Measurements from ENCODE around the gene ARHGAP1.
"Not testable (repeated sequence)": the region's sequence is repeated elsewhere in the genome, so short reads cannot be mapped to it uniquely, and the experiment has no call there.

ARHGAP1 gene

DNA sequence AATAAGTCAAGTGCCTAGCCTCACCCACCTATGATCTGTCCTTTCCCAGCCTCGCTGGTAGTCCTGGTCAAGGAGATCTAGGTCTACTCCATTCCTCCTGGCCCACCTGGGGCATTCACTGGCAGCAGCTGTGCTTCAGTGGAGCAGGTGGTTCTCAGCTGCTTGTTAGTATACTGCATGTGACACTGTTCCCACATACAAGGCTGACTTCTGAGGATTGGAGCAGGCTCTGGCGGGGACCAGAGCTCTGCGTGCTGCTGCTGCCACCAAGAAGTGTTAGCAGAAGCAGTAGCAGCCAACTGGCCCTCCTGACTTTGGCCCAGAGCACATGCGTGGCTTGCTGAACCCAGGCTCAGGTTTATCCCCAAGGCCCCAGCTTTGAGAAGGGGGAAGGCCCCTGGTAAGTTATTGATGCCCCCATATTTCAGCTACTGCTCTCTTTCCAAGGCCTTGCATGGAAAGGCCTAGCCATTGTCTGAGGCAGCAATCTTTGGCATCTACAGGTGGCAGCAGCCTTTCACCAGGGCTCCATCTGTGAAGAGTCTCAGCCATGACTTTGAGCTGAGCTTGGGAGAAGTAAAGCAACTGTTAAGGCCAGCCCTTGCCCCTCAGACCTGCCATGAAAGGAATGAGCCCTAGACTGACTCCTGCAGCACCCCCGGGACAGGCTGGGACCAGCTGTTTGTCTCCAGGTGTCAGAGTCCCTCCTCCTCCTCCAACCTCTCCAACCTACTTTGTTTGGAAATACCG is 26.5 kb downstream of the ARHGAP1 start:
- DNase-seq (ENCODE audit: low spot score), result no peak

DNA sequence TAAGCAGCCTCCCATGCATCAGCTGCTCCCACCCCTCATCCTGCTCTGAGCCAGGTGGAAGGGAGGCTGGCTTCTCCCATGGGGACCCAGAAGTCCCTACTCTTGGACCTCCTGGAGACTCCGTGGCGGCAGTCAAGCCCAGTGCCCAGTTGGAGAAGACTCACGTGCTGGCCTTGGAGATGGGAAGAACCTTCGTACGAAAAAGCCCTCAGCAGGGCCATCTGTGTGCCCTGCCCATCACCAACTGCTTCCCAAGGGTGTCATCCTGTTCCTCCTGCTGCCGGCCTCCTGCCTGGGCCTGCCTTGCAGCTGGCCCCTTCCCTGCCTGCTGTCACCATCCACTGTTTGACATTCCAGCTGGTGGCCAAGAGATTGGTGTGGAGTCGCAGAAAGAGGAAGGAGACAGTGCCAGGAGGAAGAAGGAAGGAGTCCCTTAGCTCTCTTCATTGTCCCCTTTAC is 28.0 kb downstream of the ARHGAP1 start:
- DNase-seq (ENCODE audit: low spot score), result no peak

- no peak for DNase-seq (ENCODE audit: low spot score)
These were observed 28.5 kb downstream of the ARHGAP1 start for GRCh38 chr11:46671958-46672315.

DNA sequence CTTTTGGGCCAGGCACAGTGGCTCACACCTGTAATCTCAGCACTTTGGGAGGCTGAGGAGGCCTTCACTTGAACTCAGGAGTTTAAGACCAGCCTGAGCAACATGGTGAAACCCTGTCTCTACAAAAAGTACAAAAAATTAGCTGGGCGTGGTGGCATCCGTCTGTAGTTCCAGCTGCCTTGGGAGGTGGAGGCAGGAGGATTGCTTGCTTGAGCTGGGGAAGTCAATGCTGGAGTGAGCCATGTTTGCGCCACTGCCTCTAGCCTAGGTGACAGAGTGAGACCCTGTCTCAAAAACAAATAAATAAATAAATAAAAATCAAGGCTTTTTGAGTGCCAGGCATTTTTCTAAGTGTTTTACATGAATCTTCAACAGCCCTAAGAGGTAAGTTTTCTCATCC is 29.9 kb downstream of the ARHGAP1 start:
- not testable (repeated sequence) for DNase-seq (ENCODE audit: low spot score)

- DNase-seq (ENCODE audit: low spot score), result peak; percentile 10
These were observed 30.7 kb downstream of the ARHGAP1 start for GRCh38 chr11:46669711-46670139.

DNA sequence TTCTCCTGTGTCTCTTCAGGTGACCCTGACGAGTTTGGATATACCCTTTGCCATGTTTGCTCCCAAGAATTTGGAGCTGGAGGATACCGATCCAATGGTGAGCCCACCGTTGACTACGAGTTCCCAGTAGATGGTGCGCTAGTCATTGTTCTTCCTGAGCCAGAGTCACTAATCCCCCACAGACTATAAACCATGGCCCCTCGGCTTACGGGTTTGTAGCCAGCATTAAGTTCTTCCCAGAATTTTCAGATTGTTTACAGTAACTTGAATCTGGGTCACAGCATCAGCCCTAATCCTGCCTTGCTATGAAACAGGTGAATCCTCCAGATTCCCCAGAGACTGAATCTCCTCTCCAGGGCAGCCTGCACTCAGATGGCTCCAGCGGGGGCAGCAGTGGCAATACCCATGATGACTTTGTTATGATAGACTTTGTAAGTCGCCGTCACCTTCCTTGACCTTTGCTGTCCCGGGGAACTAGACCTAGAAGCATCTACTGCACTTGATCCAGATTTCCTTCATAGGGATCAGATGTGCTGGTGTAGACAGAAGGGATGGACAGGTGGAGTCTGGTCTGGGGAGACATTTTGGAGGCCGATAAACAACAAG is 31.8 kb downstream of the ARHGAP1 start:
- DNase-seq (ENCODE audit: low spot score), result no peak

DNA sequence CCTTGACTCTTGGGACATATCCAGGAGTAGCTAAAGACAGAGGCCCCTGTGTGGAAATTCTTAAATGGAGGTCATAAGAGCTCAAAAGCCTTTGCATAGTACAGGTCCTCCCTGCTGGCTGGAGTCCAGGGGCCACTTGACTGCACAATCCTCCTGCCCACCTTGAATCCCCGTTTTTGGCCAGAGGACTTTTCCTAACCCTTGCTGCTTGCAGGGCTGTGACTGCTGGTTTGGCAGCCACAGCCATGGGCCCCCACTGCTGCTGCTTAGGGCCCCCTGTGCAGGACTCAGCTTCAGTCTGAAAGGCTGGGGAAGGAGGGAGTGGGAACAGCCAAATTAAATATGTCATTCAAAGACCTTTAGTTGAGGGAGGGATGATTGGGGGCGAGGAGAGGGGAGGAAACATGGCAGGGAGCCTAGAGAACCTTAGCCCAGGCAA is 33.4 kb downstream of the ARHGAP1 start:
- DNase-seq (ENCODE audit: low spot score), result no peak

DNA sequence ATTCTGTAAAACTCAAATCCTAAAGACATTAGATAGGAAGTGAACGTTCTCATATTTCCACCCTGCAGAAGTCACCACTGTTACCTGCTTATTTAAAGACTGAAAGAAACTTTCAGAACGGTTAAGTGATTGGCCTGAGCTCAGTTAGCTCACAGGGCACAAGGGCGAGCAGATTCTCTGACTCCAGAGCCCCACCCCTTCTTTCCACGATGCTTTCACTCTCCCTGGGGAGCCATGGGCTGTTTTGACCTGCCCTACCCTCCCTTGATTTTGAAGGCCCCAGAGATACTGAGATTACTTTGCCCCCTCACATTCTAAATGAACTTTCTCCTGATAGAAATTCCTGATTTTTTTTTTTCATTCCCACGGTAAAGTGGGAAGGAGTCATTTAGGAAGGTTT is 33.9 kb downstream of the ARHGAP1 start:
- DNase-seq (ENCODE audit: low spot score), result no peak

- no peak for DNase-seq (ENCODE audit: low spot score)
These were observed 35.1 kb downstream of the ARHGAP1 start for GRCh38 chr11:46665356-46665755.

DNA sequence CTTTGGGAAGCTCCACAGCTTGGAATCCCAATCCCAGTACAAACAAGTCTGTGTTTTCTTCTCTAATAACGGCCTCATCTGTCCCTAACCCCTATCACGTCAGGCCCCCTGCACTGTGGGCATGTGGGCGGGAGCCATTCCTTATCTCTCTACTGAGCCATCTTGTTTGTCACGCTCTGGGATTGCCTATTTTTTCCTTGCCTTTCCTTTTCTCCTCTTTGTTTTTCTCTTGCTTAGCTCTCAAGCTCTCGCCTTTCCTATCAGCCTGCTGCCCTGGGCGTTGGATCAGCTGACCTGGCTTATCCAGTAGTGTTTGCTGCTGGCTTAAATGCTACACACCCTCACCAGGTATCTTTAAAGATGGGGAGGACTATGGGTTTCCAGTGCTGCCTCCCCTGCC is 35.8 kb downstream of the ARHGAP1 start:
- no peak for DNase-seq (ENCODE audit: low spot score)

DNA sequence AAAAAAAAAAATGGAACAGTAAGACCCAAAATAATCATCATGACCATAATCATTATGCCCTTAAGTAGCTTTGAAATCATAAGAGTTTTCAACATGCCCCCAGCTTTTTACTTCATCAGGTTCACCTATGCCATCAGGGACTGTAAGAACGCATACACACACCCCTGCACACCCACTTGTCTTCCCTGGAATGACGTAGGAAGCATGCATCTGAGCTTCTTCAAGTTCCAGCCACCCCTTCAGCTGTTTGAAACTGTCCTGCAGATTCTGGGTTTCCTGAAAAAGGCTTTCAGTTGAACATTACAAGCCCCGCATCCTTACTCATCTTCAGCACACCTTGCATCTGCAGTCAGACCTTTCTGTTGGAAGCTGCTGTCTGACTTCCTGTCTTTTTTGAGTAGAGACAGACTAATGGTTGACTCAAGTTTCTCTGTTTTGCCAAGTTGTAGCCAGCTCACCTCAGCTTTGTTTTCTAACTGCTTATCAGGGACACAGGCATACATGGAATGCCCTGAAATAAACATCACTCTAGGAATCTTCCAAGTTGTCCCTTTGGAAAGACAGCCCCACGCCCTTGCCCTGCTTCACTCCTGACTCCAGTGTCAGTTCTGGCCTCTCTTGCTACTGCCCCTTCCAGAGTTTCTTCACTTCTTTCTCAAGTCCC is 37.0 kb downstream of the ARHGAP1 start:
- no peak for DNase-seq (ENCODE audit: low spot score)

- DNase-seq (ENCODE audit: low spot score), result no peak
These were observed 38.1 kb downstream of the ARHGAP1 start for GRCh38 chr11:46662366-46662765.

- no peak for DNase-seq (ENCODE audit: low spot score)
These were observed 38.6 kb downstream of the ARHGAP1 start for GRCh38 chr11:46661836-46662235.

- DNase-seq (ENCODE audit: low spot score), result no peak
These were observed 40.5 kb downstream of the ARHGAP1 start for GRCh38 chr11:46659908-46660307.

- DNase-seq (ENCODE audit: low spot score), result no peak
These were observed 42.2 kb downstream of the ARHGAP1 start for GRCh38 chr11:46658259-46658658.

- no peak for DNase-seq (ENCODE audit: low spot score)
These were observed 43.2 kb downstream of the ARHGAP1 start for GRCh38 chr11:46657186-46657585.

DNA sequence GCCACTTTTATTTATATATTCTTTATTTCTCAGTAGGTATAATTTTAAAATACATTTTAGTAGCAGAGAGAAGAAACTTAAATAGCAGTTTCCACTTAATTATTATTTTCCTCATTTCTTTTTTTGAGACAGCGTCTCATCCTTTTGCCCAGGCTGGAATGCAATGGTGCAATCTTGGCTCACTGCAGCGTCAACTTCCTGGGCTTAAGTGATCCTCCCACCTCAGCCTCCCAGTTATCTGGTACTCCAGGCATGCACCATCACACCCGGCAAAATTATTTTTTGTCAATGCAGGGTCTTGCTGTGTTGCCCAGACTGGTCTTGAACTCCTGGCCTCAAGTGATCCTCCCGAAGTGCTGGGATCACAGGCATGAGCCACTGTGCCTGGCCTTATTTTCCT is 44.8 kb downstream of the ARHGAP1 start:
- no peak for DNase-seq (ENCODE audit: low spot score)

GRCh38 chr11:46649180-46649738 is 51.2 kb downstream of the ARHGAP1 start:
- no peak for DNase-seq (ENCODE audit: low spot score)

- DNase-seq (ENCODE audit: low spot score), result no peak
These were observed 56.4 kb downstream of the ARHGAP1 start for GRCh38 chr11:46643986-46644385.

DNA sequence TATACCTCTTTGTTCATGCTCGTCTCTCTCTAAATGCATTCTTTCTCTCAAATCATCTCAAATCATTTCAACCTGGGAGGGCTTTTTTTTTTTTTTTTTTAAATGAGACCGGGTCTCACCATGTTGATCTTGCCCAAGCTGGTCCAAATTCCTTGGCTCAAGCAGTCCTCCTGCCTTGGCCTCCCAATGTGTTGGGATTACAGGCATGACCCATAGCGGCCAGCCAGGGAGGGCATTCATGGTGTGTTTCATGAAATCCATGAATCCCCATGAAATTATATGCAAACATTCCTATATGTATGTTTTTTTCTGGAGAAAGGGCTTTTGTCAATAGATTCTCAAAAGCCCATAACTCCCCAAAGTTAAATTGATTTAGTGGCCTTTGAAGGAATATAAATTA is 56.9 kb downstream of the ARHGAP1 start:
- no peak for DNase-seq (ENCODE audit: low spot score)

GRCh38 chr11:46642627-46643335 is 57.6 kb downstream of the ARHGAP1 start:
- no peak for DNase-seq (ENCODE audit: low spot score)

GRCh38 chr11:46641639-46642038 is 58.8 kb downstream of the ARHGAP1 start:
- no peak for DNase-seq (ENCODE audit: low spot score)

Measured in activated CD4-positive, alpha-beta T cell treated with anti-CD3 and anti-CD28 coated beads, Interleukin-2, Interleukin-4, amounts not matched to agents 100 ng/mL and 50 ng/mL, durations not matched to agents 16 hours and 8 hours (primary cell).